Activated naive CD8-positive, alpha-beta T cell treated with anti-CD3 and anti-CD28 coated beads, Interleukin-2, amount 10 ng/mL, durations not matched to agents 7 days and 5 days (primary cell): ENCODE measurements around the gene C11orf24. TPM values are rescaled to one million over a fixed set of nuclear protein-coding genes. Genes with fewer than 3 reads are reported as not detected.

ENCODE experiments used
- ATAC-seq: fragments of 150-1000 bp; cut with Tn5 transposase; one replicate; pipeline ENCODE4 v1.10.0; 2021; ENCODE audit warnings: low read depth, moderate library complexity
- POLR2A ChIA-PET: fragments of 350-600 bp; sonication (Branson Sonifier 250); formaldehyde crosslinking; loops from one replicate; lab custom pipeline; 2021; ENCODE audit warnings: antibody characterized with exemption; lab: Charles Lee
- DNase-seq: peaks from one replicate; pipeline ENCODE4 v3.0.0; 2021
- H3K27ac Mint-ChIP-seq: one replicate; pipeline ENCODE4 v1.8.0; 2022; ENCODE audit warnings: mild to moderate bottlenecking, mixed read lengths
- H3K27me3 Mint-ChIP-seq: one replicate; pipeline ENCODE4 v1.8.0; 2022; ENCODE audit warnings: mild to moderate bottlenecking, moderate library complexity, mixed read lengths
- H3K36me3 Mint-ChIP-seq: one replicate; pipeline ENCODE4 v1.8.0; 2021; ENCODE audit warnings: mild to moderate bottlenecking, mixed read lengths
- H3K4me1 Mint-ChIP-seq: one replicate; pipeline ENCODE4 v1.8.0; 2021; ENCODE audit warnings: mixed read lengths
- H3K4me3 Mint-ChIP-seq: one replicate; pipeline ENCODE4 v1.8.0; 2022; ENCODE audit warnings: mild to moderate bottlenecking, moderate library complexity, mixed read lengths
- H3K9me3 Mint-ChIP-seq: one replicate; pipeline ENCODE4 v1.8.0; 2021; ENCODE audit warnings: mixed read lengths
- total RNA-seq, 2 experiments: library from RNA; stranded (reverse); gene quantifications; one replicate each; pipeline ENCODE4 v1.2.3, GENCODE V29; 2021

Gene C11orf24
- total RNA-seq, 2 experiments from 2014 or later, result 23.1 to 23.5 TPM

- ATAC-seq, result no peak
- Mint-ChIP-seq H3K4me1 (peaks cover 24% of the 10 kb centered on the region), H3K27ac (no peak overlapping the region), H3K9me3 (no peaks in the 10 kb centered on the region), H3K4me3 (peak overlapping the region; percentile 98), H3K36me3 (peaks cover 7% of the 10 kb centered on the region), H3K27me3 (no peaks in the 10 kb centered on the region)
- no peak for DNase-seq
- POLR2A ChIA-PET, result interaction anchor here (1.6 to 2.3 kb wide), 3 partner anchors 15 to 38 kb away, joined by 4 to 10 read pairs (median 7); partner anchors contain the start of gene LRP5
These were observed 1.4 kb upstream of the C11orf24 start for GRCh38 chr11:68273026-68273738.

- DNase-seq, result peak; percentile 61
- H3K27me3 Mint-ChIP-seq, result no peaks in the 10 kb centered on the region
- H3K27ac Mint-ChIP-seq, result peak overlapping the region; percentile 99
- H3K36me3 Mint-ChIP-seq, result peaks cover 17% of the 10 kb centered on the region
- no peaks in the 10 kb centered on the region for H3K9me3 Mint-ChIP-seq
- peak overlapping the region; percentile 98 for H3K4me3 Mint-ChIP-seq
- ATAC-seq, result peak; percentile 40
- POLR2A ChIA-PET, result interaction anchor here (0.6 to 2.3 kb wide), 10 partner anchors 11 to 582 kb away, joined by 3 to 16 read pairs (median 6); partner anchors contain the start of gene LRP5
- peaks cover 37% of the 10 kb centered on the region for H3K4me1 Mint-ChIP-seq
These were observed 571 bp downstream of the C11orf24 start for GRCh38 chr11:68271023-68271780.

- POLR2A ChIA-PET, result interaction anchor here (0.6 to 2.3 kb wide), 4 partner anchors 13 to 583 kb away, joined by 3 to 7 read pairs (median 6); partner anchors contain the start of gene LRP5
- peaks cover 37% of the 10 kb centered on the region for H3K4me1 Mint-ChIP-seq
- peaks cover 14% of the 10 kb centered on the region for H3K36me3 Mint-ChIP-seq
- no peak for DNase-seq
- no peak for ATAC-seq
- no peaks in the 10 kb centered on the region for H3K9me3 Mint-ChIP-seq
- H3K27me3 Mint-ChIP-seq, result no peaks in the 10 kb centered on the region
- peak overlapping the region; percentile 98 for H3K4me3 Mint-ChIP-seq
- peak overlapping the region; percentile 62 for H3K27ac Mint-ChIP-seq
These were observed 1.4 kb downstream of the C11orf24 start for GRCh38 chr11:68270196-68271022.

GRCh38 chr11:68269414-68270081, 2.2 kb downstream of the C11orf24 start:
- DNase-seq, result no peak
- Mint-ChIP-seq H3K4me3 (no peak overlapping the region), H3K4me1 (peaks cover 37% of the 10 kb centered on the region), H3K9me3 (no peaks in the 10 kb centered on the region), H3K27me3 (no peaks in the 10 kb centered on the region), H3K27ac (no peak overlapping the region), H3K36me3 (peaks cover 18% of the 10 kb centered on the region)
- POLR2A ChIA-PET, result interaction anchor here (1.5 kb wide), 1 partner anchor 12 kb away, joined by 6 read pairs; no protein-coding TSS in a partner anchor
- no peak for ATAC-seq

GRCh38 chr11:68267881-68268240, 3.9 kb downstream of the C11orf24 start:
- POLR2A ChIA-PET, result no interaction called here
- Mint-ChIP-seq H3K27ac (peak overlapping the region; percentile 38), H3K4me3 (no peak overlapping the region), H3K27me3 (no peaks in the 10 kb centered on the region), H3K36me3 (peaks cover 25% of the 10 kb centered on the region), H3K4me1 (peaks cover 37% of the 10 kb centered on the region), H3K9me3 (no peaks in the 10 kb centered on the region)
- ATAC-seq, result no peak
- DNase-seq, result no peak

GRCh38 chr11:68266936-68267880, 4.6 kb downstream of the C11orf24 start:
- no peaks in the 10 kb centered on the region for H3K9me3 Mint-ChIP-seq
- no peak for DNase-seq
- H3K27me3 Mint-ChIP-seq, result no peaks in the 10 kb centered on the region
- no peak overlapping the region for H3K27ac Mint-ChIP-seq
- ATAC-seq, result no peak
- no peak overlapping the region for H3K4me3 Mint-ChIP-seq
- H3K4me1 Mint-ChIP-seq, result peaks cover 31% of the 10 kb centered on the region
- H3K36me3 Mint-ChIP-seq, result peaks cover 27% of the 10 kb centered on the region
- POLR2A ChIA-PET, result no interaction called here

GRCh38 chr11:68266121-68266891, 5.5 kb downstream of the C11orf24 start:
- Mint-ChIP-seq H3K4me3 (no peak overlapping the region), H3K27me3 (no peaks in the 10 kb centered on the region), H3K27ac (no peak overlapping the region), H3K36me3 (peaks cover 30% of the 10 kb centered on the region), H3K4me1 (peaks cover 31% of the 10 kb centered on the region), H3K9me3 (no peaks in the 10 kb centered on the region)
- DNase-seq (no peak), ATAC-seq (no peak)
- POLR2A ChIA-PET, result no interaction called here

- no peak for DNase-seq
- Mint-ChIP-seq H3K4me3 (no peak overlapping the region), H3K4me1 (peaks cover 20% of the 10 kb centered on the region), H3K36me3 (peaks cover 30% of the 10 kb centered on the region), H3K27ac (peak overlapping the region; percentile 57), H3K27me3 (no peaks in the 10 kb centered on the region), H3K9me3 (no peaks in the 10 kb centered on the region)
- no peak for ATAC-seq
- POLR2A ChIA-PET, result no interaction called here
These were observed 6.8 kb downstream of the C11orf24 start for GRCh38 chr11:68264741-68265540.

- no peak overlapping the region for H3K27ac Mint-ChIP-seq
- H3K27me3 Mint-ChIP-seq, result no peaks in the 10 kb centered on the region
- POLR2A ChIA-PET, result no interaction called here
These were observed 7.5 kb downstream of the C11orf24 start for GRCh38 chr11:68264244-68264643.

GRCh38 chr11:68263444-68264035, 8.2 kb downstream of the C11orf24 start:
- peaks cover 13% of the 10 kb centered on the region for H3K4me1 Mint-ChIP-seq
- no peaks in the 10 kb centered on the region for H3K9me3 Mint-ChIP-seq
- H3K4me3 Mint-ChIP-seq, result no peak overlapping the region
- DNase-seq (no peak), ATAC-seq (no peak)
- H3K27me3 Mint-ChIP-seq, result no peaks in the 10 kb centered on the region
- H3K27ac Mint-ChIP-seq, result no peak overlapping the region
- peaks cover 29% of the 10 kb centered on the region for H3K36me3 Mint-ChIP-seq
- POLR2A ChIA-PET, result no interaction called here

More at GRCh38 chr11:68264244-68264643, 7.5 kb downstream of the C11orf24 start:
- Mint-ChIP-seq H3K4me1 (peaks cover 15% of the 10 kb centered on the region), H3K36me3 (peaks cover 30% of the 10 kb centered on the region), H3K9me3 (no peaks in the 10 kb centered on the region), H3K4me3 (no peak overlapping the region)
- ATAC-seq (no peak), DNase-seq (no peak)

- Mint-ChIP-seq H3K4me1 (peaks cover 11% of the 10 kb centered on the region), H3K27ac (no peak overlapping the region)
These were observed 9.3 kb downstream of the C11orf24 start for GRCh38 chr11:68262544-68262827.

More at GRCh38 chr11:68262544-68262827, 9.3 kb downstream of the C11orf24 start:
- ATAC-seq (no peak), DNase-seq (no peak)
- no peaks in the 10 kb centered on the region for H3K9me3 Mint-ChIP-seq
- peaks cover 23% of the 10 kb centered on the region for H3K36me3 Mint-ChIP-seq
- no peaks in the 10 kb centered on the region for H3K27me3 Mint-ChIP-seq
- H3K4me3 Mint-ChIP-seq, result no peak overlapping the region
- POLR2A ChIA-PET, result no interaction called here
